B cell (primary cell): ENCODE measurements around the gene TIAL1. TPM values are rescaled to one million over a fixed set of nuclear protein-coding genes. Genes with fewer than 3 reads are reported as not detected.

Experiments used
- ATAC-seq: fragments of 200-7000 bp; cut with Tn5 transposase; one replicate; pipeline ENCODE4 v1.10.0; 2021; ENCODE audit warnings: low read depth, mild to moderate bottlenecking, moderate number of reproducible peaks, moderate library complexity
- CTCF ChIA-PET: fragments of 350-600 bp; sonication (Branson Sonifier 250); formaldehyde crosslinking; loops from one replicate; lab custom pipeline; 2021; ENCODE audit warnings: antibody characterized with exemption, inconsistent platforms; lab: Charles Lee
- POLR2A ChIA-PET: fragments of 350-600 bp; sonication (Branson Sonifier 250); formaldehyde crosslinking; loops from one replicate; lab custom pipeline; 2021; ENCODE audit warnings: antibody characterized with exemption; lab: Charles Lee
- DNase-seq: peaks from one replicate; pipeline ENCODE4 v3.0.0; 2013
- H2AFZ ChIP-seq: 2 replicates; pipeline ENCODE4 v1.6.1; 2012; ENCODE audit warnings: mild to moderate bottlenecking, low read depth, low read length; ENCODE audit not compliant: insufficient read depth, poor library complexity, severe bottlenecking
- H3K27ac ChIP-seq, 2 donors: 1 replicate in 1 of 2; 2 replicates in 1 of 2; pipeline ENCODE4 v1.5.1; 2012 to 2013; ENCODE audit warnings: low read length in 2 of 2, mild to moderate bottlenecking in 2 of 2, moderate library complexity in 1 of 2
- H3K27me3 ChIP-seq, 4 experiments: fragments of 200-600 bp in 1 of 4; sonication (generic) in 1 of 4; replicated peaks in 1 of 4; 1 replicate in 2 of 4; 2 replicates in 2 of 4; pipeline versions ENCODE4 v1.6.1 to v1.7.0; 2013 to 2016; ENCODE audit warnings: low read length in 3 of 4, mild to moderate bottlenecking in 2 of 4, mixed read lengths in 1 of 4, moderate library complexity in 1 of 4; ENCODE audit not compliant: insufficient read depth in 4 of 4, control insufficient read depth in 3 of 4; ENCODE audit errors: control extremely low read depth in 1 of 4
- H3K36me3 ChIP-seq, 2 experiments: replicated peaks in 1 of 2; 1 replicate in 1 of 2; 2 replicates in 1 of 2; pipeline versions ENCODE4 v1.6.1 to v1.7.1; 2013; ENCODE audit warnings: low read length in 1 of 2; ENCODE audit not compliant: insufficient read depth in 2 of 2, control insufficient read depth in 1 of 2; ENCODE audit errors: control extremely low read depth in 1 of 2, extremely low read depth in 1 of 2
- H3K4me1 ChIP-seq, 2 donors: fragments of 200-600 bp in 1 of 2; sonication (generic) in 1 of 2; 1 replicate in 1 of 2; 2 replicates in 1 of 2; pipeline versions ENCODE4 v1.5.1 to v1.6.1; 2013 to 2017; ENCODE audit warnings: low read length in 2 of 2; ENCODE audit not compliant: control insufficient read depth in 2 of 2, insufficient read depth in 2 of 2
- H3K4me2 ChIP-seq: replicated peaks from 2 replicates; pipeline ENCODE3; 2012; ENCODE audit warnings: mild to moderate bottlenecking, low read depth, low read length; ENCODE audit not compliant: poor library complexity, severe bottlenecking
- H3K4me3 ChIP-seq, 5 experiments: fragments of 200-600 bp in 1 of 5; sonication (generic) in 1 of 5; 1 replicate in 3 of 5; 2 replicates in 2 of 5; pipeline versions ENCODE4 v1.5.1 to v1.7.0; 2011 to 2016; ENCODE audit warnings: low read length in 4 of 5, mild to moderate bottlenecking in 4 of 5, low read depth in 2 of 5, control low read depth in 1 of 5, moderate library complexity in 1 of 5; ENCODE audit not compliant: insufficient read depth in 1 of 5; ENCODE audit errors: control extremely low read depth in 1 of 5, extremely low read depth in 1 of 5
- H3K79me2 ChIP-seq: fragments of 200-600 bp; sonication (generic); one replicate; pipeline ENCODE4 v1.6.0; 2016; ENCODE audit warnings: low read length; ENCODE audit not compliant: control insufficient read depth, insufficient read depth
- H3K9ac ChIP-seq: fragments of 200-600 bp; sonication (generic); 2 replicates; pipeline ENCODE4 v1.6.1; 2017; ENCODE audit warnings: mild to moderate bottlenecking, low read length, moderate library complexity
- H3K9me3 ChIP-seq, 3 donors: one replicate each; pipeline versions ENCODE4 v1.6.1 to v1.7.1; 2013; ENCODE audit warnings: low read length in 2 of 3; ENCODE audit not compliant: control insufficient read depth in 2 of 3, insufficient read depth in 1 of 3; ENCODE audit errors: control extremely low read depth in 1 of 3
- H4K20me1 ChIP-seq: 2 replicates; pipeline ENCODE4 v1.6.0; 2012; ENCODE audit warnings: mild to moderate bottlenecking, low read length; ENCODE audit not compliant: insufficient read depth, control insufficient read depth, poor library complexity, severe bottlenecking
- H3K27ac Mint-ChIP-seq: one replicate; pipeline ENCODE4 v1.8.0; 2021; ENCODE audit warnings: mixed read lengths
- H3K27me3 Mint-ChIP-seq: one replicate; pipeline ENCODE4 v1.8.0; 2021; ENCODE audit warnings: mixed read lengths
- H3K4me1 Mint-ChIP-seq: one replicate; pipeline ENCODE4 v1.8.0; 2021; ENCODE audit warnings: mixed read lengths
- H3K4me3 Mint-ChIP-seq: one replicate; pipeline ENCODE4 v1.8.0; 2021; ENCODE audit warnings: mixed read lengths
- H3K9me3 Mint-ChIP-seq: one replicate; pipeline ENCODE4 v1.8.0; 2022; ENCODE audit warnings: mixed read lengths; ENCODE audit not compliant: insufficient read depth
- CTCF ChIP-seq: fragments of 200-600 bp; IDR thresholded peaks from one replicate; pipeline ENCODE4 v1.8.0; 2022; ENCODE audit warnings: antibody characterized with exemption, mild to moderate bottlenecking
- EZH2 ChIP-seq: IDR thresholded peaks from 2 replicates; pipeline ENCODE4 v1.6.1; 2012; ENCODE audit warnings: borderline replicate concordance, low read depth, mild to moderate bottlenecking, moderate library complexity, low read length; ENCODE audit not compliant: insufficient read depth, poor library complexity, severe bottlenecking
- WGBS: methylation state at CpG from one replicate; pipeline ENCODE4 v1.1.5; 2013; ENCODE audit warnings: missing lambda C conversion rate; ENCODE audit not compliant: insufficient coverage; 5-methylcytosine and 5-hydroxymethylcytosine counted together
- intact Hi-C: fragments of 100-400 bp; cut with micrococcal nuclease; formaldehyde crosslinking; loops from one replicate; pipeline ENCODE4 v1.10.0; 2022
- polyA plus RNA-seq: library from polyadenylated mRNA; depleted of rRNA; stranded (reverse); fragments of >200 nt; gene quantifications from 2 replicates; pipeline ENCODE4 v1.2.3, GENCODE V29; 2012
- total RNA-seq, 2 donors: library from RNA; stranded (reverse); fragments of 120-200 nt in 1 of 2; gene quantifications; 1 replicate in 1 of 2; 2 replicates in 1 of 2; pipeline versions ENCODE4 v1.2.3 to v1.2.4, GENCODE V29; 2013 to 2022

TIAL1 gene
- total and polyA plus RNA-seq, 2 donors (not counting 1 experiment from before 2014, with no cell fraction given) = 98.5 to 159 TPM

GRCh38 chr10:119595134-119595675, 1.6 kb downstream of the TIAL1 start:
- Mint-ChIP-seq H3K9me3 (no peaks in the 10 kb centered on the region), H3K27ac (peak overlapping the region; percentile 98), H3K4me3 (peak overlapping the region; percentile 99), H3K4me1 (peaks cover 58% of the 10 kb centered on the region), H3K27me3 (no peaks in the 10 kb centered on the region)
- H3K79me2 ChIP-seq = peaks cover 61% of the 10 kb centered on the region
- no peaks in the 10 kb centered on the region for H3K27me3 ChIP-seq
- no peak for TF ChIP-seq CTCF
- TF ChIP-seq EZH2 = no peak
- no peak for ATAC-seq
- H3K4me2 ChIP-seq = peak overlapping the region; percentile 94
- peaks cover 31 to 44% of the 10 kb centered on the region in 2 donors for H3K4me1 ChIP-seq
- peak overlapping the region; percentile 92 for H3K9ac ChIP-seq
- ChIA-PET POLR2A (interaction anchor here (1.2 kb wide), 1 partner anchor 56 kb away, joined by 3 read pairs; the partner anchor contains the start of gene BAG3), CTCF (interaction anchor here (0.6 to 1.1 kb wide), 2 partner anchors 264 to 390 kb away, joined by 4 read pairs; no protein-coding TSS in a partner anchor)
- H3K9me3 ChIP-seq = no peaks in the 10 kb centered on the region
- peak overlapping the region; percentile 95 for H2AFZ ChIP-seq
- intact Hi-C loops = loop anchor here (5.0 kb wide), 1 partner anchor 78 kb away; no protein-coding TSS in a partner anchor
- peaks cover 2 to 4% of the 10 kb centered on the region in 2 experiments for H3K36me3 ChIP-seq
- H3K27ac ChIP-seq = peak overlapping the region; percentile 88 to 94
- H4K20me1 ChIP-seq = peaks cover 35% of the 10 kb centered on the region
- 0% methylated on average over 2 of the region's 5 CpGs for WGBS
- H3K4me3 ChIP-seq = peak overlapping the region; percentile 57 to 97 (median 88)
- DNase-seq = no peak

GRCh38 chr10:119588071-119588470, 8.7 kb downstream of the TIAL1 start:
- no peak overlapping the region for H3K27ac ChIP-seq
- 100% methylated on average over 4 of the region's 4 CpGs for WGBS
- H3K27me3 ChIP-seq = no peaks in the 10 kb centered on the region
- Mint-ChIP-seq H3K9me3 (no peaks in the 10 kb centered on the region), H3K4me3 (no peak overlapping the region), H3K27me3 (no peaks in the 10 kb centered on the region), H3K27ac (no peak overlapping the region), H3K4me1 (peaks cover 24% of the 10 kb centered on the region)
- H3K4me2 ChIP-seq = no peak overlapping the region
- H4K20me1 ChIP-seq = peaks cover 64% of the 10 kb centered on the region
- H3K9me3 ChIP-seq = no peaks in the 10 kb centered on the region
- H3K9ac ChIP-seq = no peak overlapping the region
- H3K36me3 ChIP-seq = peaks cover 22 to 36% of the 10 kb centered on the region in 2 experiments
- DNase-seq (no peak), ATAC-seq (no peak)
- no peak overlapping the region for H2AFZ ChIP-seq
- ChIA-PET CTCF (interaction anchor here (0.6 kb wide), 1 partner anchor 464 kb away, joined by 3 read pairs; no protein-coding TSS in a partner anchor), POLR2A (no interaction called here)
- TF ChIP-seq CTCF (no peak), EZH2 (no peak)
- H3K79me2 ChIP-seq = peaks cover 92% of the 10 kb centered on the region
- H3K4me1 ChIP-seq = peaks cover 6 to 14% of the 10 kb centered on the region in 2 donors
- intact Hi-C loops = no loop called here
- no peak overlapping the region for H3K4me3 ChIP-seq
